NCI-H446 treated with DMSO at 0.1 percent for 48 hours (cell line): Measurements from ENCODE around the gene MCM5.
"Not testable (repeated sequence)": the region's sequence is repeated elsewhere in the genome, so short reads cannot be mapped to it uniquely, and the experiment has no call there.

Experiments used
- DNase-seq: peaks from one replicate; lab custom pipeline; 2025; lab: John Stamatoyannopoulos, UW

Gene MCM5

GRCh38 chr22:35452351-35452781, 52.4 kb downstream of the MCM5 start:
- DNase-seq: no peak

- DNase-seq: no peak
Measured at GRCh38 chr22:35452810-35453743, 53.1 kb downstream of the MCM5 start.

GRCh38 chr22:35454416-35455054, 54.6 kb downstream of the MCM5 start:
- no peak for DNase-seq

- DNase-seq: no peak
Measured at GRCh38 chr22:35455529-35455928, 55.6 kb downstream of the MCM5 start.

- DNase-seq: no peak
Measured at GRCh38 chr22:35456757-35457156, 56.8 kb downstream of the MCM5 start.

GRCh38 chr22:35457729-35458546, 58.0 kb downstream of the MCM5 start:
- DNase-seq: no peak

- no peak for DNase-seq
Measured at GRCh38 chr22:35458547-35459422, 58.8 kb downstream of the MCM5 start.

GRCh38 chr22:35459423-35459894, 59.5 kb downstream of the MCM5 start:
- no peak for DNase-seq

GRCh38 chr22:35459976-35460375, 60.0 kb downstream of the MCM5 start:
- DNase-seq: not testable (repeated sequence)

GRCh38 chr22:35460688-35461087, 60.7 kb downstream of the MCM5 start:
- no peak for DNase-seq

GRCh38 chr22:35462498-35463230, 62.7 kb downstream of the MCM5 start:
- DNase-seq: no peak

- DNase-seq: no peak
Measured at GRCh38 chr22:35463231-35463933, 63.4 kb downstream of the MCM5 start.

- DNase-seq: no peak
Measured at GRCh38 chr22:35464399-35464798, 64.5 kb downstream of the MCM5 start.

- DNase-seq: no peak
Measured at GRCh38 chr22:35465109-35465701, 65.3 kb downstream of the MCM5 start.

GRCh38 chr22:35467681-35468434, 67.9 kb downstream of the MCM5 start:
- DNase-seq: no peak

- no peak for DNase-seq
Measured at GRCh38 chr22:35470903-35471321, 71.0 kb downstream of the MCM5 start.

GRCh38 chr22:35471566-35471965, 71.6 kb downstream of the MCM5 start:
- DNase-seq: not testable (repeated sequence)

GRCh38 chr22:35472488-35472887, 72.5 kb downstream of the MCM5 start:
- DNase-seq: no peak

- no peak for DNase-seq
Measured at GRCh38 chr22:35473971-35474370, 74.0 kb downstream of the MCM5 start.
